Ascending aorta (tissue), 2 donors: ENCODE results near the gene CCR1. TPM values are rescaled to one million over a fixed set of nuclear protein-coding genes. Genes with fewer than 3 reads are reported as not detected.

ENCODE experiments used
- DNase-seq, 2 donors: peaks; one replicate each; pipeline ENCODE4 v3.0.0-alpha.2; 2019; ENCODE audit warnings: low spot score in 2 of 2
- H3K27ac ChIP-seq, 2 donors: fragments of 200-600 bp; sonication (generic); one replicate each; pipeline ENCODE4 v1.5.1; 2016 to 2017; ENCODE audit warnings: mild to moderate bottlenecking in 1 of 2
- H3K27me3 ChIP-seq: fragments of 200-600 bp; sonication (generic); one replicate; pipeline ENCODE4 v1.5.1; 2017
- H3K36me3 ChIP-seq, 2 donors: fragments of 200-600 bp; sonication (generic); one replicate each; pipeline ENCODE4 v1.5.1; 2016
- H3K4me1 ChIP-seq, 2 donors: fragments of 200-600 bp; sonication (generic); one replicate each; pipeline ENCODE4 v1.5.1; 2016 to 2017; ENCODE audit warnings: mild to moderate bottlenecking in 1 of 2
- H3K4me3 ChIP-seq, 2 donors: fragments of 200-600 bp; sonication (generic); one replicate each; pipeline ENCODE4 v1.5.1; 2016 to 2017; ENCODE audit warnings: mild to moderate bottlenecking in 1 of 2
- H3K9me3 ChIP-seq, 2 donors: fragments of 200-600 bp; sonication (generic); one replicate each; pipeline ENCODE4 v1.5.1; 2016
- intact Hi-C: fragments of 100-400 bp; cut with DNase I; formaldehyde crosslinking; loops from one replicate; pipeline ENCODE4 v1.15.1; 2023
- total RNA-seq: library from RNA; depleted of rRNA; stranded (reverse); fragments of >200 nt; gene quantifications from one replicate; pipeline ENCODE4 v1.1.0, GENCODE V29; 2016
- TF ChIP-seq, protein P1 (sequence below), 3 experiments: fragments of 200-600 bp in 2 of 3; fragments of 450-650 bp in 1 of 3; sonication (generic) in 2 of 3; IDR thresholded peaks; one replicate each; pipeline ENCODE4 v1.5.1; 2016 to 2019; ENCODE audit warnings: antibody characterized with exemption in 3 of 3, mild to moderate bottlenecking in 1 of 3, moderate library complexity in 1 of 3

Gene CCR1
- total RNA-seq, 1 donor from 2014 or later, result 10.2 TPM

DNA sequence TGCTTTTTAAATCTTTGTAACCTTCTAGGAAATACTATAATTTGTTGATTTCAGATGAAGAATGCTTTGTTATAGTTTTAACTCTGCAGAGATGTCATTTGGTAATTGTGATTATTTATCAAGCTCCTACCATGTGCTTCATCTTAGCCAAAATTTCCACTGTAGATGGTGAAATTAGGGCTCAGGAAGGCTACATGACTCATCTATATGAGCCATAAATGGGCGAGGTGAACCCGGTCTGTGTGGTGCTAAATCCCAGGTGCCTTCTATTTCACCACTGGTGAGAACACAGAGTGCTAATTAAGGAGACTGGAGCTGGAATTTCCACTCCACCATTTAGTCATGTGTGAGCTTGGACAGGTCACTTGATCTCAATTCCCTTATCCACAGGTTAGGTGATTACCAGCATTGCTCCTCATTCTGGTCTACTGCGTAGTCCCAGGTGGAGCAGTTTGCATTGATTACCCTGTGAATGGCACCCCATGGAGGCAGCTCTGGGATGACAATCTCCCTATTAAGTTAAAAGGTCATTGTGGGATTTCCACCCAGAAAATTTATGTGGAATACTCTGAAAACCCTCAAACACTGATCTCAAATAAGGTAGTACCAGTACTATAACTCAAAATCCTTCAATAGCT is 31.3 kb upstream of the CCR1 start:
- H3K27me3 ChIP-seq, result no peaks in the 10 kb centered on the region
- H3K4me1 ChIP-seq, result no peaks in the 10 kb centered on the region
- intact Hi-C loops, result no loop called here
- DNase-seq, result no peak
- H3K36me3 ChIP-seq, result no peaks in the 10 kb centered on the region
- no peak overlapping the region for H3K27ac ChIP-seq
- TF ChIP-seq, protein P1, sequence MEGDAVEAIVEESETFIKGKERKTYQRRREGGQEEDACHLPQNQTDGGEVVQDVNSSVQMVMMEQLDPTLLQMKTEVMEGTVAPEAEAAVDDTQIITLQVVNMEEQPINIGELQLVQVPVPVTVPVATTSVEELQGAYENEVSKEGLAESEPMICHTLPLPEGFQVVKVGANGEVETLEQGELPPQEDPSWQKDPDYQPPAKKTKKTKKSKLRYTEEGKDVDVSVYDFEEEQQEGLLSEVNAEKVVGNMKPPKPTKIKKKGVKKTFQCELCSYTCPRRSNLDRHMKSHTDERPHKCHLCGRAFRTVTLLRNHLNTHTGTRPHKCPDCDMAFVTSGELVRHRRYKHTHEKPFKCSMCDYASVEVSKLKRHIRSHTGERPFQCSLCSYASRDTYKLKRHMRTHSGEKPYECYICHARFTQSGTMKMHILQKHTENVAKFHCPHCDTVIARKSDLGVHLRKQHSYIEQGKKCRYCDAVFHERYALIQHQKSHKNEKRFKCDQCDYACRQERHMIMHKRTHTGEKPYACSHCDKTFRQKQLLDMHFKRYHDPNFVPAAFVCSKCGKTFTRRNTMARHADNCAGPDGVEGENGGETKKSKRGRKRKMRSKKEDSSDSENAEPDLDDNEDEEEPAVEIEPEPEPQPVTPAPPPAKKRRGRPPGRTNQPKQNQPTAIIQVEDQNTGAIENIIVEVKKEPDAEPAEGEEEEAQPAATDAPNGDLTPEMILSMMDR (IDR thresholded peaks at IDR 0.05), result no peak
- H3K9me3 ChIP-seq, result no peaks in the 10 kb centered on the region
- H3K4me3 ChIP-seq, result no peak overlapping the region

DNA sequence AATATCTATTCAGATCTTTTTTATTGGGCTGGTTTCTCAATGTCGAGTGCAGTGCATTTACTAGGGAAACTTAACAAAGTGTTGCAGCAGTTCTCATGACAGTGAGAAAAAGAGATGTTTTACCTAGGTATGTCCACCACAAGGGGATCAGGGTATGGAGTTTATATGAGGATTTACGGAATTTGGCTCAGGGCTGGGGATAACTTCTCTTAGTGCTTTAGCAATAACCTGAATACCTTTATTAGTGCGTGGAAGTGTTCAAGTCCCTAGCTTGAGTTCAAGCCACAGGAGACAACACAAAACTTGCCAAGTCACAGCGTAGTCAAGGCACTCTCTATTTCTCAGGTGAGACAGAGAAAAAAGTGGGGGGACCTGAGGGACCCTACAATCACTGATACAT is 30.3 kb upstream of the CCR1 start:
- no peak for DNase-seq
- Histone ChIP-seq H3K27ac (no peak overlapping the region), H3K9me3 (no peaks in the 10 kb centered on the region), H3K4me3 (no peak overlapping the region), H3K27me3 (no peaks in the 10 kb centered on the region), H3K36me3 (no peaks in the 10 kb centered on the region), H3K4me1 (no peaks in the 10 kb centered on the region)
- intact Hi-C loops, result no loop called here
- TF ChIP-seq, protein P1 (IDR thresholded peaks at IDR 0.05), result no peak

DNA sequence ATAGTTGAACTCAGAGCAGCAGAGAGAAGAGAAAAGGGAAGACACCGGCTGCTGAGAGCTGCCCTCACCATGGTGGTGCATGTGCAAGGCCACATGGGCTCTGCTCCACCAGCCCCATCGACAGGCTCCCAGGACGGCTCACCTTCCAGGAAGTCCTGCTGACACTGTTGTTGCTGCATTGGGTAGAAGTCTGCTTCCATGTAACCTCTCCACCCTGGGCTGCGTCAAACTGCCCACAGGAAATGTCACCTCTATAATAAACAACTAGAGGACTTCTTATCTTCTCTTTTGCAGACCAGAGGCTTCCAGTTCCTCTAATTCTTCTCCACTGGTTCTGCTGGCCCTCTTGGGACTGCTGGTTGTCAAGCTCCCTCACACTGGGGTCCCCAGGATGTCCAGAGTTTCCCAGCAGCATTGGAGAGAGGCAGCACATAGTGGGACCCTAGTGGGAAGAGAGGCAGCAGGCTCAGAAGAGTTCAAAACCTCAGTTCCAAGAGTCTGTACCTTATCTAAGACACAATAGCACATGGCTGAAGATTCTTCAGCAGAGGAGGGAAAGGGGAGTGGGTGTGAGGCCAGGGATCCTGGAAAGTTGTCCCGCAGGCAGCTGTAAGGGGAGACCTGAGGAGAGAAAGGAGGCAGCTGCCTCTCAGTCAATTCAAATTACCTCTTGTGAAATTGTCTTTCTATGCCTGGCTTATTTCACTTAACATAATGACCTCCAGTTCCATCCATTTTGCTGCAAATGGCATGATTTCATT is 28.4 kb upstream of the CCR1 start:
- TF ChIP-seq, protein P1 (IDR thresholded peaks at IDR 0.05), result no peak
- no peaks in the 10 kb centered on the region for H3K27me3 ChIP-seq
- intact Hi-C loops, result no loop called here
- H3K27ac ChIP-seq, result no peak overlapping the region
- no peaks in the 10 kb centered on the region for H3K36me3 ChIP-seq
- H3K4me3 ChIP-seq, result no peak overlapping the region
- no peak for DNase-seq
- H3K4me1 ChIP-seq, result no peaks in the 10 kb centered on the region
- H3K9me3 ChIP-seq, result no peaks in the 10 kb centered on the region

DNA sequence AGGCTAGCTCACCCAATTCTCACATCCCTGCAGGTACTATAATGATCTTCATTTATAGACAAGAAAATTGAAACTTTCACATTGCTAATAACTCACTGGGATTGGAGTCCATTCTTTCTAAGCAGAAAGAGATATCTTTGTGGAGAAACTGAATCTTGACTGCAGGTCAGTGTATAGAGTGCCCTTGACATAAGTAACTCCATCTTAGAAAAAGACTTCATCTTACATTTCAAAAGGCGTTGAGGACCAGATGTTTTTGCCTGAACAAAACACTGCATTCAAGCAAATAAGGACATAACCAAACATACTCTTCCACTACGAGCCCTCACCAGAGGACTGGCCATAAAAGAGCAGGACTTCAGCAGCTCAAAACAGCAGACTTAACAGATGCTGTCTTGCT is 27.3 kb upstream of the CCR1 start:
- Histone ChIP-seq H3K36me3 (no peaks in the 10 kb centered on the region), H3K27ac (no peak overlapping the region), H3K4me3 (no peak overlapping the region), H3K9me3 (no peaks in the 10 kb centered on the region), H3K27me3 (no peaks in the 10 kb centered on the region), H3K4me1 (no peaks in the 10 kb centered on the region)
- TF ChIP-seq, protein P1 (IDR thresholded peaks at IDR 0.05), result no peak
- no peak for DNase-seq
- intact Hi-C loops, result no loop called here

DNA sequence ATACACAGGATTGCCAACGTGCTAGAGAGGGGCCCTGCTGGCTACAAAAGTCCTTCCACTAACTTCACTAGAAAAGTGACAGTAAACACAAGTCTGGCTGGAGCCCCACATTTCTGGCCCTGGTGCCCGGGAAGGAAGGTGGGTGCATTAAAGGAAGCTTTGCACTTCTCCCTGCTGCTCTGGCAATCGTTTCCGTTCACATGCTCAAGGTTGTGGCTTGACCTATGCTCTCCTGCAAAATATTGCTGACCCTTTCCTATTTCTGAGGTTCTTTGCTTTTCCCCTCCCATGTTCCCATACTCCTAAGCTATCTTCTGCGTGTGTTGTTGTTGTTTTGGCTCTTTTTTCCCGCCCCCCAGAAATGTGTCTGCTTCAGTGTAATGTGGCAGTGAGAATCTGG is 25.1 kb upstream of the CCR1 start:
- Histone ChIP-seq H3K4me1 (no peaks in the 10 kb centered on the region), H3K4me3 (no peak overlapping the region), H3K27ac (no peak overlapping the region), H3K9me3 (no peaks in the 10 kb centered on the region), H3K36me3 (no peaks in the 10 kb centered on the region), H3K27me3 (no peaks in the 10 kb centered on the region)
- DNase-seq, result no peak
- TF ChIP-seq, protein P1 (IDR thresholded peaks at IDR 0.05), result no peak
- intact Hi-C loops, result no loop called here
